WTC11 (cell line): Measurements from ENCODE around the gene RAB5IF. TPM values are rescaled to one million over a fixed set of nuclear protein-coding genes. Genes with fewer than 3 reads are reported as not detected.

ENCODE experiments used
- ATAC-seq: fragments of 200-7000 bp; cut with Tn5 transposase; 2 replicates; pipeline ENCODE4 v1.10.0; 2021; ENCODE audit warnings: mild to moderate bottlenecking, moderate library complexity
- CTCF ChIA-PET: fragments of 300-600 bp; sonication (Branson Sonifier 250); formaldehyde crosslinking; loops from one replicate; lab custom pipeline; 2021; ENCODE audit warnings: antibody characterized with exemption; lab: Charles Lee
- POLR2A ChIA-PET: fragments of 350-600 bp; sonication (Branson Sonifier 250); formaldehyde crosslinking; loops from one replicate; lab custom pipeline; 2021; ENCODE audit warnings: antibody characterized with exemption; lab: Charles Lee
- DNase-seq: peaks from one replicate; pipeline ENCODE4 v3.0.0; 2021; ENCODE audit warnings: low spot score
- H3K27ac Mint-ChIP-seq: 2 replicates; pipeline ENCODE4 v1.8.0; 2021; ENCODE audit warnings: mixed read lengths
- H3K27me3 Mint-ChIP-seq: 2 replicates; pipeline ENCODE4 v1.8.0; 2021; ENCODE audit warnings: low read depth, mild to moderate bottlenecking, moderate library complexity, mixed read lengths
- H3K36me3 Mint-ChIP-seq: 2 replicates; pipeline ENCODE4 v1.8.0; 2021; ENCODE audit warnings: mixed read lengths
- H3K4me1 Mint-ChIP-seq: 2 replicates; pipeline ENCODE4 v1.8.0; 2022; ENCODE audit warnings: mixed read lengths
- H3K4me3 Mint-ChIP-seq: 2 replicates; pipeline ENCODE4 v1.8.0; 2021; ENCODE audit warnings: mild to moderate bottlenecking, moderate library complexity, mixed read lengths
- H3K9me3 Mint-ChIP-seq: 2 replicates; pipeline ENCODE4 v1.8.0; 2021; ENCODE audit warnings: mixed read lengths
- AR ChIP-seq: fragments of 250-450 bp; sonication (Bioruptor Pico); IDR thresholded peaks from 2 replicates; pipeline ENCODE4 v1.9.0; 2021; ENCODE audit warnings: mild to moderate bottlenecking
- ARID4B ChIP-seq: sonication (generic); formaldehyde crosslinking; IDR thresholded peaks from 2 replicates; pipeline ENCODE4 v1.8.0; 2023; ENCODE audit warnings: missing genetic modification reagents, mild to moderate bottlenecking, borderline replicate concordance
- CDX4 ChIP-seq: fragments of 250-450 bp; sonication (Bioruptor Pico); IDR thresholded peaks from 2 replicates; pipeline ENCODE4 v1.9.0; 2021; ENCODE audit warnings: moderate library complexity, mild to moderate bottlenecking, inconsistent platforms, borderline replicate concordance
- CREB1 ChIP-seq: sonication (generic); formaldehyde crosslinking; IDR thresholded peaks from 2 replicates; pipeline ENCODE4 v1.8.0; 2023; ENCODE audit warnings: mild to moderate bottlenecking, missing genetic modification reagents
- GTF2I ChIP-seq: fragments of 250-450 bp; sonication (Bioruptor Pico); conservative IDR thresholded peaks from 2 replicates; pipeline ENCODE4 v1.4.0; 2021; ENCODE audit warnings: mild to moderate bottlenecking
- IRF2 ChIP-seq: sonication (generic); formaldehyde crosslinking; IDR thresholded peaks from 2 replicates; pipeline ENCODE4 v1.8.0; 2022; ENCODE audit warnings: low read depth, missing genetic modification reagents, borderline replicate concordance
- KAT7 ChIP-seq: sonication (generic); formaldehyde crosslinking; IDR thresholded peaks from 2 replicates; pipeline ENCODE4 v1.8.1; 2023; ENCODE audit warnings: missing genetic modification reagents, mild to moderate bottlenecking, borderline replicate concordance
- MXD4 ChIP-seq: fragments of 250-450 bp; sonication (Bioruptor Pico); IDR thresholded peaks from 2 replicates; pipeline ENCODE4 v1.8.0; 2021; ENCODE audit warnings: mild to moderate bottlenecking, moderate library complexity, borderline replicate concordance
- TP53 ChIP-seq: sonication (generic); formaldehyde crosslinking; IDR thresholded peaks from 2 replicates; pipeline ENCODE4 v1.8.1; 2023; ENCODE audit warnings: mild to moderate bottlenecking, missing genetic modification reagents
- USF2 ChIP-seq: sonication (generic); formaldehyde crosslinking; IDR thresholded peaks from 2 replicates; pipeline ENCODE4 v1.8.1; 2023; ENCODE audit warnings: mild to moderate bottlenecking, missing genetic modification reagents, moderate library complexity
- ZNF121 ChIP-seq: sonication (generic); formaldehyde crosslinking; IDR thresholded peaks from 2 replicates; pipeline ENCODE4 v1.8.0; 2023; ENCODE audit warnings: missing genetic modification reagents
- ZNF396 ChIP-seq: fragments of 250-450 bp; sonication (Bioruptor Pico); IDR thresholded peaks from 2 replicates; pipeline ENCODE4 v1.8.0; 2021; ENCODE audit warnings: mild to moderate bottlenecking, moderate library complexity, borderline replicate concordance
- ZNF512 ChIP-seq: sonication (generic); formaldehyde crosslinking; IDR thresholded peaks from 2 replicates; pipeline ENCODE4 v1.8.1; 2022; ENCODE audit warnings: missing genetic modification reagents, borderline replicate concordance
- ZNF532 ChIP-seq: fragments of 250-450 bp; sonication (Bioruptor Pico); IDR thresholded peaks from 2 replicates; pipeline ENCODE4 v1.9.0; 2021; ENCODE audit warnings: mild to moderate bottlenecking, borderline replicate concordance
- total RNA-seq: library from RNA; stranded (reverse); gene quantifications from 3 replicates; pipeline ENCODE4 v1.2.3, GENCODE V29; 2021
- TF ChIP-seq, protein P1 (sequence below): sonication (generic); formaldehyde crosslinking; IDR thresholded peaks from 2 replicates; pipeline ENCODE4 v1.8.1; 2023; ENCODE audit warnings: mild to moderate bottlenecking, missing genetic modification reagents, borderline replicate concordance

Gene RAB5IF
- total RNA-seq, 1 experiment from 2014 or later: 88.4 TPM

DNA sequence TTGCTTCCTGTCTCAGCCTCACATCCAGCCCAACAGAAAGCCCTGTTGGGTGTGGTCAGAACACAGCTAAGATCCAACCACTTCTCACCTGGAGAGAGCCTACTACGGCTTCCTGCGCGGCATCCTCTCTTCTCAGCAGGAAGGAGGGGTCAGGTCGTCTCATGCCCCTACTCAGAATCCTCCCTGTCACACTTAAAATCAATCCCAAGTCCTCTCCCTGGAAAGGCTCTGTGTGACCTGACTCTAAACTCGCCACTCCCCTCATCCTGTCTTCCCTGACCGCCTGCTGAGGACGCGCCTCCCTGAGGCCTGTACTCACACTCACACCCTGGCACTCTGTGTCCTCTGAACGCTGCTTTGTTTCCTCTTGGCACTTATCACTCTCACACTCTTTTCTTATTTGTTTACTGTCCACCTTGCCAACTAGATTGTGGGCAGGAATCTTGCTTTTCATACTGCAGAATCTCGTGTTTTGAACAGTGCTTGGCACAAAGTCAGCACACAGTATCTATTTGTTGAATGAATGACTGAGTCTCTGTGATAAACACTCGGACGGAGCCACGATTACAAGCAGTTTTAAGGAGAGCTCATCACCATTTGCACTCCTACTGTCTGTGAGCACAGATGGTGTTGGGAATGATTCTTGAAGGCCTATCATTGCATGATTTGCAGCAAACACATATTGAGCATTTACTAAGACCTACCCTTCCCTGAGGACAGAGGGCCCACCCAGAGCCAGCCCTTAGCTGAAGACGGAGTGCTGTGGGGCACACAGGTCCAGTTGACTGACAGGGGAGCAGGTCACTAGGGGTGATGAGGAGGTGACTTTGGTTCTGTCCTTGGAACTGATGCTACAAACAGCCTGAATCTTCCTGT, 18.7 kb downstream of the RAB5IF start:
- DNase-seq: peak; percentile 22
- H3K36me3 Mint-ChIP-seq: no peaks in the 10 kb centered on the region
- ChIA-PET CTCF (interaction anchor here (0.6 to 2.6 kb wide), 9 partner anchors 9 to 247 kb away, joined by 3 to 12 read pairs (median 4); partner anchors contain the start of genes MYL9 and RAB5IF), POLR2A (interaction anchor here (0.9 kb wide), 1 partner anchor 49 kb away, joined by 3 read pairs; no protein-coding TSS in a partner anchor)
- no peaks in the 10 kb centered on the region for H3K27me3 Mint-ChIP-seq
- H3K9me3 Mint-ChIP-seq: no peaks in the 10 kb centered on the region
- H3K4me3 Mint-ChIP-seq: no peak overlapping the region
- peak; percentile 88 for ATAC-seq
- H3K27ac Mint-ChIP-seq: peak overlapping the region; percentile 0; the same call in 1 of the 2 replicates
- peaks cover 9% of the 10 kb centered on the region for H3K4me1 Mint-ChIP-seq
- TF ChIP-seq IRF2 (CRISPR knock-in tag) (no peak), TP53 (no peak), MXD4 (CRISPR knock-in tag) (no peak), ARID4B (CRISPR knock-in tag) (no peak), ZNF512 (no peak), CDX4 (CRISPR knock-in tag) (no peak), AR (CRISPR knock-in tag) (no peak), ZNF396 (no peak), GTF2I (CRISPR knock-in tag) (no peak), USF2 (no peak), CREB1 (CRISPR knock-in tag) (no peak), KAT7 (CRISPR knock-in tag) (no peak), ZNF121 (CRISPR knock-in tag) (no peak), ZNF532 (CRISPR knock-in tag) (no peak)
- TF ChIP-seq, protein P1, sequence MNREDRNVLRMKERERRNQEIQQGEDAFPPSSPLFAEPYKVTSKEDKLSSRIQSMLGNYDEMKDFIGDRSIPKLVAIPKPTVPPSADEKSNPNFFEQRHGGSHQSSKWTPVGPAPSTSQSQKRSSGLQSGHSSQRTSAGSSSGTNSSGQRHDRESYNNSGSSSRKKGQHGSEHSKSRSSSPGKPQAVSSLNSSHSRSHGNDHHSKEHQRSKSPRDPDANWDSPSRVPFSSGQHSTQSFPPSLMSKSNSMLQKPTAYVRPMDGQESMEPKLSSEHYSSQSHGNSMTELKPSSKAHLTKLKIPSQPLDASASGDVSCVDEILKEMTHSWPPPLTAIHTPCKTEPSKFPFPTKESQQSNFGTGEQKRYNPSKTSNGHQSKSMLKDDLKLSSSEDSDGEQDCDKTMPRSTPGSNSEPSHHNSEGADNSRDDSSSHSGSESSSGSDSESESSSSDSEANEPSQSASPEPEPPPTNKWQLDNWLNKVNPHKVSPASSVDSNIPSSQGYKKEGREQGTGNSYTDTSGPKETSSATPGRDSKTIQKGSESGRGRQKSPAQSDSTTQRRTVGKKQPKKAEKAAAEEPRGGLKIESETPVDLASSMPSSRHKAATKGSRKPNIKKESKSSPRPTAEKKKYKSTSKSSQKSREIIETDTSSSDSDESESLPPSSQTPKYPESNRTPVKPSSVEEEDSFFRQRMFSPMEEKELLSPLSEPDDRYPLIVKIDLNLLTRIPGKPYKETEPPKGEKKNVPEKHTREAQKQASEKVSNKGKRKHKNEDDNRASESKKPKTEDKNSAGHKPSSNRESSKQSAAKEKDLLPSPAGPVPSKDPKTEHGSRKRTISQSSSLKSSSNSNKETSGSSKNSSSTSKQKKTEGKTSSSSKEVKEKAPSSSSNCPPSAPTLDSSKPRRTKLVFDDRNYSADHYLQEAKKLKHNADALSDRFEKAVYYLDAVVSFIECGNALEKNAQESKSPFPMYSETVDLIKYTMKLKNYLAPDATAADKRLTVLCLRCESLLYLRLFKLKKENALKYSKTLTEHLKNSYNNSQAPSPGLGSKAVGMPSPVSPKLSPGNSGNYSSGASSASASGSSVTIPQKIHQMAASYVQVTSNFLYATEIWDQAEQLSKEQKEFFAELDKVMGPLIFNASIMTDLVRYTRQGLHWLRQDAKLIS (CRISPR knock-in tag): no peak
